Stimulated activated effector memory CD8-positive, alpha-beta T cell treated with anti-CD3 and anti-CD28 coated beads, Interleukin-12 subunit alpha, Interleukin-12 subunit beta, amount 100 ng/mL, for 72 hours (primary cell): Measurements from ENCODE around the gene FAM89B.
A peak's percentile ranks its signal among the peaks of the same experiment; 100 is the strongest.

Source experiments
- ATAC-seq: fragments of 150-1000 bp; cut with Tn5 transposase; 2 replicates; pipeline ENCODE4 v1.10.0; 2021
- DNase-seq, 2 donors: peaks; one replicate each; pipeline ENCODE4 v3.0.0; 2021 to 2022; ENCODE audit warnings: low spot score in 2 of 2
- H3K27ac Mint-ChIP-seq: one replicate; pipeline ENCODE4 v1.8.0; 2022; ENCODE audit warnings: mild to moderate bottlenecking, mixed read lengths
- H3K36me3 Mint-ChIP-seq: one replicate; pipeline ENCODE4 v1.8.0; 2022; ENCODE audit warnings: mild to moderate bottlenecking, mixed read lengths
- H3K4me1 Mint-ChIP-seq: one replicate; pipeline ENCODE4 v1.8.0; 2022; ENCODE audit warnings: mixed read lengths
- H3K4me3 Mint-ChIP-seq: one replicate; pipeline ENCODE4 v1.8.0; 2022; ENCODE audit warnings: mild to moderate bottlenecking, mixed read lengths
- H3K9me3 Mint-ChIP-seq: one replicate; pipeline ENCODE4 v1.8.0; 2022; ENCODE audit warnings: mixed read lengths

The FAM89B gene

DNA sequence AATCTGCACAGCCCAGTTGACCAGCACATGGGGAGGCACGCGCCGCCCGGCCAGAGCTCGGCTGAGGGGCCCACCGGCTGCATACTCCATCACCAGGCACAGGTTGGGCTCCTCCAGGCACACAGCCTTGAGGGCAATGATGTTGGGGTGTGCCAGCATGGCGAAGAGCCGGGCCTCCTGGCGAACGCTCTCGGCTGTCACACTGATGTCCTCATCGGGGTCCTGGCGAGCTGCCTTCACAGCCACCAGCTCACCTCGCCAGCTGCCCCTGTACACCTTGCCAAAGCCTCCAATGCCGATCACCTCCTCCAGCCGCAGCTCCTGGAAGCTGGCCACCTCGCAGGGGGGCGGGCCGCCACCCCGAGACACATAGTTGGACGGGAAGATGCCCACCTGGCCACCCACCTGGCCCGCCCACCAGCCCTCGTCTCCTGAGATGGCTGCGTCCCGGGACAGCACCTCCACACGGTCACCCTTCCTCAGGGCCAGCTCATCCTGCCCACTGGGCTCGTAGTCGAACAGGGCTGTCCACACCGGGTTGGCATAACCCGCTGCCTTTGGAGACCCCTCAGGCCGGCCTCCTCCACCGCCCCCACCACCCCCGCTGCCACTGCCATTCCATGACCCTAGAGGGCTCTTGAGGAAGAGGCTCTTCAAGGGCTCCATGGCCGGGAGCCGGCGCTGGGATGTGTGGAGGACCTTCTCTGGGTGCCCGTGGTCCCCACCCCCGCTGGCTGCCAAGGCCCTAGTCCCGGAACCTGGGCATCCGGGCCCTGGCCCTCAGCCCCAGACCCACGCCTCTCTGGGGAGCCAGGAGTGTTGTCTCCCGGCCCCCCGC is 41.0 kb downstream of the FAM89B start:
- H3K27ac Mint-ChIP-seq: peak overlapping the region; percentile 88
- H3K4me3 Mint-ChIP-seq: peak overlapping the region; percentile 92
- H3K36me3 Mint-ChIP-seq: peaks cover 79% of the 10 kb centered on the region
- ATAC-seq: no peak
- H3K9me3 Mint-ChIP-seq: no peaks in the 10 kb centered on the region
- no peak for DNase-seq
- H3K4me1 Mint-ChIP-seq: peaks cover 62% of the 10 kb centered on the region

GRCh38 chr11:65615229-65615949 is 43.1 kb downstream of the FAM89B start, which contains the start of gene PCNX3:
TSS of gene PCNX3 (plus strand) at chr11:65615776. CDS start at chr11:65616312, 536 bp downstream.
- H3K36me3 Mint-ChIP-seq: peaks cover 79% of the 10 kb centered on the region
- ATAC-seq: peak; percentile 91
- DNase-seq: peak; percentile 97 to 100
- no peaks in the 10 kb centered on the region for H3K9me3 Mint-ChIP-seq
- H3K4me1 Mint-ChIP-seq: peaks cover 46% of the 10 kb centered on the region
- H3K4me3 Mint-ChIP-seq: peak within 1 kb of the TSS; percentile 92
- peak within 1 kb of the TSS; percentile 88 for H3K27ac Mint-ChIP-seq

DNA sequence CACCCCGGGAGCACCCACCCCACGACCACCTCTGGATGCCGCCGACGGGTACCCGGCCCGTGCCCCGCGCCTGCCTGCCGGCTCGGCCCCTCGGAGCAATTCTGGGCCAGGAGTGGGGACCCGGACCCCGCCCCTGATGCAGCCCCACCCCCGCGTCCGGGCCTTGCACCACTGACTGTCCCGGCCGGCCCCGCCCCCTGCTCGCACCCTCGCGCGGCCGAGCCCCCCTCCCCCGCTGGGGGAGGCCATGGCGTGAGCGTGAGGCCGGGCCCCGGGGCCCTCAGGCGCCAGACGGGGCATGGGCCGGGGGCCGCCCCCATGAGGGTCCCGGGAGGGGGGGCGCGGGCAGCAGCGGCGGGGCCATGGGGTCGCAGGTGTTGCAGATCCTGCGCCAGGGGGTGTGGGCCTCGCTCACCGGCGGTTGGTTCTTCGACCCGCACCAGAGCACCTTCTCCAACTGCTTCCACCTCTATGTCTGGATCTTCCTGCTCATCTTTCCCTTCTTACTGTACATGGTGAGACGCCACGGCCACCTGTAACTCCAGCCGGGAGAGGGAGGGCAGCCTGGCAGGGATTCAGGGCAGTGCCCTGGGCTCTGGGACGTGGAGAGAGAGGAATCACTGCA is 43.7 kb downstream of the FAM89B start:
- Mint-ChIP-seq H3K4me3 (peak overlapping the region; percentile 92), H3K27ac (peak overlapping the region; percentile 88), H3K36me3 (peaks cover 80% of the 10 kb centered on the region), H3K4me1 (peaks cover 39% of the 10 kb centered on the region), H3K9me3 (no peaks in the 10 kb centered on the region)
- DNase-seq: no peak
- ATAC-seq: peak; percentile 0

GRCh38 chr11:65616575-65617001 is 44.2 kb downstream of the FAM89B start:
- ATAC-seq (no peak), DNase-seq (no peak)
- Mint-ChIP-seq H3K4me3 (peak overlapping the region; percentile 92), H3K27ac (peak overlapping the region; percentile 88), H3K36me3 (peaks cover 80% of the 10 kb centered on the region), H3K9me3 (no peaks in the 10 kb centered on the region), H3K4me1 (peaks cover 36% of the 10 kb centered on the region)

GRCh38 chr11:65617136-65617850 is 45.0 kb downstream of the FAM89B start:
- H3K27ac Mint-ChIP-seq: peak overlapping the region; percentile 88
- no peak for ATAC-seq
- no peak for DNase-seq
- peaks cover 32% of the 10 kb centered on the region for H3K4me1 Mint-ChIP-seq
- H3K9me3 Mint-ChIP-seq: no peaks in the 10 kb centered on the region
- H3K36me3 Mint-ChIP-seq: peaks cover 80% of the 10 kb centered on the region
- H3K4me3 Mint-ChIP-seq: peak overlapping the region; percentile 92

GRCh38 chr11:65617990-65618751 is 45.8 kb downstream of the FAM89B start:
- peak overlapping the region; percentile 61 for H3K27ac Mint-ChIP-seq
- ATAC-seq: no peak
- peaks cover 84% of the 10 kb centered on the region for H3K36me3 Mint-ChIP-seq
- no peak overlapping the region for H3K4me3 Mint-ChIP-seq
- peaks cover 29% of the 10 kb centered on the region for H3K4me1 Mint-ChIP-seq
- no peak for DNase-seq
- H3K9me3 Mint-ChIP-seq: no peaks in the 10 kb centered on the region

- H3K9me3 Mint-ChIP-seq: no peaks in the 10 kb centered on the region
- peaks cover 88% of the 10 kb centered on the region for H3K36me3 Mint-ChIP-seq
- peaks cover 26% of the 10 kb centered on the region for H3K4me1 Mint-ChIP-seq
- peak overlapping the region; percentile 61 for H3K27ac Mint-ChIP-seq
- no peak for ATAC-seq
- no peak for DNase-seq
- no peak overlapping the region for H3K4me3 Mint-ChIP-seq
These were observed 46.4 kb downstream of the FAM89B start for GRCh38 chr11:65618763-65619162.

GRCh38 chr11:65619281-65619928 is 47.1 kb downstream of the FAM89B start:
- Mint-ChIP-seq H3K27ac (peak overlapping the region; percentile 61), H3K4me3 (no peak overlapping the region), H3K4me1 (peaks cover 30% of the 10 kb centered on the region), H3K36me3 (peaks cover 90% of the 10 kb centered on the region), H3K9me3 (no peaks in the 10 kb centered on the region)
- ATAC-seq (no peak), DNase-seq (no peak)

DNA sequence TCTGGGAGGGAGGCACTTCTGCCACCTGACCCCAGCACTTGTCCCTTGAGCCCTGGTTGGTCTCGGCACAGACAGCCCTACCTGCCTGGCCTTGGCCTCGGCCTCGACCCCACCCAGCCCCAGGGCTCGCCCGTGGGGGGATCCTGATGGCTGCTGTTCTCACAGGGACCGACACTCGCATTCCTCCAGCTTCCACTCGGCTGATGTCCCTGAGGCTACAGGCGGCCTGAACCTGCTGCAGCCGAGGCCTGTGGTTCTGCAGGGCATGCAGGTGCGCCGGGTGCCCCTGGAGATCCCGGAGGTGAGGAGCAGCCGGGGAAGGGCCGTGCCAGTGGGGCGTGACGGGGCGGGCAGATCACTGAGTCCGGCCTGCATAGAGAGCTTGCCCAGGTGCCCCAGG is 48.3 kb downstream of the FAM89B start:
- H3K27ac Mint-ChIP-seq: no peak overlapping the region
- no peaks in the 10 kb centered on the region for H3K9me3 Mint-ChIP-seq
- peaks cover 90% of the 10 kb centered on the region for H3K36me3 Mint-ChIP-seq
- H3K4me3 Mint-ChIP-seq: no peak overlapping the region
- no peak for ATAC-seq
- DNase-seq: no peak
- H3K4me1 Mint-ChIP-seq: peaks cover 31% of the 10 kb centered on the region

GRCh38 chr11:65621460-65621859 is 49.1 kb downstream of the FAM89B start:
- Mint-ChIP-seq H3K9me3 (no peaks in the 10 kb centered on the region), H3K4me3 (no peak overlapping the region), H3K27ac (peak overlapping the region; percentile 79), H3K36me3 (peaks cover 91% of the 10 kb centered on the region), H3K4me1 (peaks cover 35% of the 10 kb centered on the region)
- DNase-seq (no peak), ATAC-seq (no peak)

- no peak for ATAC-seq
- H3K4me3 Mint-ChIP-seq: no peak overlapping the region
- peaks cover 91% of the 10 kb centered on the region for H3K36me3 Mint-ChIP-seq
- H3K4me1 Mint-ChIP-seq: peaks cover 30% of the 10 kb centered on the region
- H3K9me3 Mint-ChIP-seq: no peaks in the 10 kb centered on the region
- DNase-seq: no peak
- H3K27ac Mint-ChIP-seq: peak overlapping the region; percentile 79
These were observed 49.7 kb downstream of the FAM89B start for GRCh38 chr11:65622011-65622410.

DNA sequence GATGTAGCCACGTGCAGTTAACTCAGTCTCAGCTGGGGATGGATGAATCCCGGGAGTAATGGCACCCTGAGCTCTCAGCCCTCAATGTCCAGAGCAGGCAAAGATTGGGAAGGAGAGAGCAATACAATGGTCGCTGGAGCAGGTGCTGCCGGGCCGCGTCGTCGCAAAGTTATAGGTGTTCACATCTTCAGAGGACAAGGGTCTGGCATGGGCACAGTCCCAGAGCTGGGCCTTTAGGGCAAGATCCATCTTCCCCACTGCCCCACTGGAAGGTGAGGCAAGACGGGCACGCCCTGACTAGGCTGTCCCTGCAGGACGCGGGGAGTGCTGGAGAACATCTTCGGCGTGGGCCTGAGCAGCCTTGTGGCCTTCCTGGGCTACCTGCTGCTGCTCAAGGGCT is 50.8 kb downstream of the FAM89B start:
- peaks cover 23% of the 10 kb centered on the region for H3K4me1 Mint-ChIP-seq
- peaks cover 86% of the 10 kb centered on the region for H3K36me3 Mint-ChIP-seq
- H3K9me3 Mint-ChIP-seq: no peaks in the 10 kb centered on the region
- ATAC-seq: no peak
- no peak for DNase-seq
- no peak overlapping the region for H3K4me3 Mint-ChIP-seq
- H3K27ac Mint-ChIP-seq: peak overlapping the region; percentile 82
